K562 (cell line): ENCODE data around the gene C12orf60. TPM values are rescaled to one million over a fixed set of nuclear protein-coding genes. Genes with fewer than 3 reads are reported as not detected.
A peak's percentile ranks its signal among the peaks of the same experiment; 100 is the strongest.

ENCODE experiments used
- ATAC-seq: fragments of 200-7000 bp; cut with Tn5 transposase; 3 replicates; pipeline ENCODE4 v1.9.1; 2020; ENCODE audit warnings: moderate library complexity
- BruUV-seq: library from RNA; stranded (reverse); fragments of 400-500 nt; replicated peaks from 2 replicates; lab custom pipeline; 2021; lab: Mats Ljungman, UMichigan
- CTCF ChIA-PET: fragments of 300-600 bp; formaldehyde crosslinking; extraction: SDS; loops from one replicate; lab custom pipeline; 2021; ENCODE audit warnings: low intra/inter-chr PET ratio; lab: Yijun Ruan, JAX
- POLR2A ChIA-PET: fragments of 300-600, 350-650 bp; sonication (Branson Sonifier 250); formaldehyde crosslinking; extraction: SDS; loops from one replicate; lab custom pipeline; 2021; ENCODE audit warnings: antibody characterized with exemption, inconsistent platforms; lab: Yijun Ruan, JAX
- DNase-seq, 4 experiments: peaks; one replicate each; pipeline versions ENCODE4 v3.0.0 to v3.0.0-alpha.2; 2011 to 2018; ENCODE audit warnings: low spot score in 3 of 4, mixed read lengths in 3 of 4; ENCODE audit errors: extremely low read depth in 1 of 4
- FAIRE-seq: peaks from 2 replicates; lab custom pipeline; 2011; peaks lifted over from hg19 to GRCh38; lab: Jason Lieb, UNC
- H2AFZ ChIP-seq: 2 replicates; pipeline ENCODE4 v1.6.0; 2011; ENCODE audit warnings: low read depth, low read length, control low read depth, inconsistent platforms
- H3K27ac ChIP-seq: fragments of 200-600 bp; 3 replicates; pipeline ENCODE4 v1.8.0; 2011; ENCODE audit warnings: low read depth, mild to moderate bottlenecking, control low read depth, inconsistent platforms, low read length, moderate library complexity, mixed read lengths; ENCODE audit errors: extremely low read depth
- H3K27me3 ChIP-seq, 2 experiments: fragments of 300-600 bp in 1 of 2; 2 replicates in 1 of 2; 3 replicates in 1 of 2; pipeline versions ENCODE4 v1.6.0 to v1.8.0; 2011; ENCODE audit warnings: inconsistent platforms in 2 of 2, low read length in 2 of 2, mild to moderate bottlenecking in 1 of 2, mixed read lengths in 1 of 2, moderate library complexity in 1 of 2; ENCODE audit not compliant: control insufficient read depth in 2 of 2, insufficient read depth in 2 of 2
- H3K36me3 ChIP-seq: fragments of 300-600 bp; 3 replicates; pipeline ENCODE4 v1.8.0; 2011; ENCODE audit warnings: mild to moderate bottlenecking, low read length, inconsistent platforms; ENCODE audit not compliant: control insufficient read depth, insufficient read depth
- H3K4me1 ChIP-seq, 2 experiments: fragments of 200-600 bp in 1 of 2; replicated peaks in 1 of 2; 2 replicates in 1 of 2; 3 replicates in 1 of 2; pipeline versions ENCODE4 v1.5.1 to v1.8.0; 2011; ENCODE audit warnings: inconsistent platforms in 2 of 2, low read length in 2 of 2, mild to moderate bottlenecking in 1 of 2, mixed read lengths in 1 of 2, moderate library complexity in 1 of 2; ENCODE audit not compliant: control insufficient read depth in 2 of 2, insufficient read depth in 2 of 2
- H3K4me2 ChIP-seq: 2 replicates; pipeline ENCODE4 v1.6.1; 2011; ENCODE audit warnings: low read length, control low read depth, inconsistent platforms, mixed read lengths; ENCODE audit not compliant: insufficient read depth
- H3K4me3 ChIP-seq: fragments of 200-600 bp; sonication (generic), shearing (Covaris generic); 2 replicates; pipeline ENCODE4 v1.5.1; 2016; ENCODE audit warnings: control low read depth, inconsistent platforms
- H3K79me2 ChIP-seq: fragments of 200-600 bp; 3 replicates; pipeline ENCODE4 v1.8.0; 2011; ENCODE audit warnings: low read length, inconsistent platforms; ENCODE audit not compliant: control insufficient read depth, insufficient read depth
- H3K9ac ChIP-seq, 2 experiments: 2 replicates each; pipeline versions ENCODE4 v1.6.0 to v1.6.1; 2011; ENCODE audit warnings: low read depth in 2 of 2, low read length in 2 of 2, control low read depth in 1 of 2, inconsistent platforms in 1 of 2, mild to moderate bottlenecking in 1 of 2, mixed read lengths in 1 of 2; ENCODE audit not compliant: insufficient read depth in 1 of 2
- H3K9me1 ChIP-seq: one replicate; pipeline ENCODE4 v1.6.0; 2011; ENCODE audit warnings: inconsistent platforms, mild to moderate bottlenecking, low read length, moderate library complexity; ENCODE audit not compliant: control insufficient read depth, insufficient read depth
- H3K9me3 ChIP-seq: replicated peaks from 2 replicates; pipeline ENCODE4 v1.5.1; 2011; ENCODE audit warnings: low read depth, low read length, inconsistent platforms; ENCODE audit not compliant: control insufficient read depth, insufficient read depth
- H4K20me1 ChIP-seq: replicated peaks from 2 replicates; pipeline ENCODE4 v1.6.1; 2011; ENCODE audit warnings: low read length, inconsistent platforms, mixed read lengths; ENCODE audit not compliant: control insufficient read depth, insufficient read depth
- ERF ChIP-seq: fragments of 450-650 bp; formaldehyde crosslinking; IDR thresholded peaks from 2 replicates; pipeline ENCODE4 v1.4.0; 2020; ENCODE audit warnings: mild to moderate bottlenecking, mixed read lengths
- ETV6 ChIP-seq, 3 experiments: fragments of 150-350 bp in 1 of 3; sonication (generic) in 1 of 3; formaldehyde crosslinking in 1 of 3; IDR thresholded peaks; 2 replicates each; pipeline versions ENCODE4 v1.6.1 to v1.8.0; 2014 to 2022; ENCODE audit warnings: borderline replicate concordance in 2 of 3, low read depth in 2 of 3, antibody characterized with exemption in 1 of 3, low read length in 1 of 3, mild to moderate bottlenecking in 1 of 3, missing genetic modification reagents in 1 of 3
- LARP7 ChIP-seq: fragments of 450-650 bp; IDR thresholded peaks from 2 replicates; pipeline ENCODE4 v1.6.1; 2016
- NFYB ChIP-seq: IDR thresholded peaks from 2 replicates; pipeline ENCODE4 v1.6.1; 2011; ENCODE audit warnings: mild to moderate bottlenecking, moderate library complexity; ENCODE audit not compliant: insufficient read length; ENCODE audit errors: extremely low read depth
- RFX5 ChIP-seq: IDR thresholded peaks from 2 replicates; pipeline ENCODE4 v1.6.1; 2011; ENCODE audit warnings: low read depth, mild to moderate bottlenecking, improper control_type of control experiment, low read length
- SETDB1 ChIP-seq: IDR thresholded peaks from one replicate; pipeline ENCODE4 v1.6.1; 2012; ENCODE audit warnings: low read length, control low read depth, inconsistent platforms
- TEAD4 ChIP-seq, 2 experiments: sonication (generic) in 1 of 2; formaldehyde crosslinking in 1 of 2; IDR thresholded peaks; 2 replicates each; pipeline versions ENCODE4 v1.6.1 to v1.8.0; 2012 to 2022; ENCODE audit warnings: borderline replicate concordance in 1 of 2, inconsistent platforms in 1 of 2, low read length in 1 of 2, mild to moderate bottlenecking in 1 of 2, missing genetic modification reagents in 1 of 2
- TFAM ChIP-seq: fragments of 250-450 bp; sonication (Bioruptor Pico); conservative IDR thresholded peaks from 2 replicates; pipeline ENCODE4 v1.5.0; 2021; ENCODE audit warnings: mild to moderate bottlenecking, moderate library complexity
- TFAP4 ChIP-seq: sonication (generic); formaldehyde crosslinking; IDR thresholded peaks from 2 replicates; pipeline ENCODE4 v1.8.0; 2022; ENCODE audit warnings: missing genetic modification reagents, mild to moderate bottlenecking, moderate library complexity, borderline replicate concordance
- XRCC5 ChIP-seq: fragments of 200-400 bp; formaldehyde crosslinking; IDR thresholded peaks from 2 replicates; pipeline ENCODE4 v1.6.1; 2017; ENCODE audit warnings: low read depth, mild to moderate bottlenecking, low read length
- ZNF507 ChIP-seq: conservative IDR thresholded peaks from 2 replicates; pipeline ENCODE4 v1.6.1; 2017; ENCODE audit warnings: missing genetic modification characterization, missing compliant biosample characterization
- in situ Hi-C: fragments of 300-500 bp; cut with MboI; formaldehyde crosslinking; loops from 4 replicates; pipeline ENCODE4 v1.15.0; 2018; ENCODE audit warnings: inconsistent platforms, mixed read lengths
- intact Hi-C: fragments of 100-400 bp; cut with micrococcal nuclease; formaldehyde crosslinking; loops from 2 replicates; pipeline ENCODE4 v1.14.2; 2022
- polyA plus RNA-seq, 8 experiments: library from polyadenylated mRNA; depleted of rRNA in 4 of 8; stranded (reverse) in 5 of 8; unstranded in 3 of 8; fragments of >200 nt; fragmentation: Nextera tagmentation in 2 of 8; fragmentation: Illumina TruSeq in 1 of 8; extraction: Ambion mirVana in 2 of 8; extraction: Trizol in 1 of 8; gene quantifications; 2 replicates each; pipeline versions ENCODE4 v1.2.1 to v1.2.3, GENCODE V29; 2011 to 2014; ENCODE audit warnings: inconsistent platforms in 1 of 8, missing spikeins in 1 of 8
- total RNA-seq, 7 experiments: library from RNA; depleted of rRNA in 6 of 7; stranded (reverse); fragments of >200 nt in 6 of 7; fragmentation: Illumina TruSeq in 2 of 7; extraction: Trizol in 2 of 7; gene quantifications; 2 replicates each; pipeline versions ENCODE4 v1.2.1 to v1.2.3, GENCODE V29; 2011 to 2021; ENCODE audit warnings: low replicate concordance in 1 of 7

C12orf60 gene
- total and polyA plus RNA-seq, 9 of the 15 experiments (the other 6 are each of a cell fraction or from before 2014, with no cell fraction given): 0.41 to 4.4 (median 2.5) TPM

DNA sequence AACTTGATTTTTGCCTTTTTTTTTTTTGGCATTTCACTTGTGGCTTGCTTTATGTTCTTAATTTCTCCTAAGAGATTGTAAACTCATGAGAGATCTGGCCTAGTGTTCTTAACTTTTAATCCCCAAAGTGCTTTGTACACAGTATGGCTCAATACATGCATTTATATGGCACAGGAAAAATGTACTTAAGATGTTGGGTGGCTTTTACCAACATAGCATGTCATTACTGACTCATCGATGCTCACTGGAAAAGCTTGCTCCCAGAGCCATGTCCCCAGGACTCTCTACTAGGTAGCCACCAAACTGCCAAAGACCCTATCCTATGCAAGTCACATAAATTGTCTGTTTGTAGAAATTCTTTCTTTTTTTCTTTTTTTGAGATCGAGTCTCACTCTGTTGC, 23.6 kb downstream of the C12orf60 start (continued):
- TF ChIP-seq XRCC5 (no peak), LARP7 (no peak), ZNF507 (no peak), TFAM (CRISPR knock-in tag) (no peak), SETDB1 (no peak), TFAP4 (no peak)

- no peak overlapping the region for H3K27ac ChIP-seq
- no peaks in the 10 kb centered on the region for H3K9me3 ChIP-seq
- H2AFZ ChIP-seq: no peak overlapping the region
- in situ Hi-C loops (no loop called here), intact Hi-C loops (no loop called here)
- no peaks in the 10 kb centered on the region for H3K27me3 ChIP-seq
- H3K36me3 ChIP-seq: no peaks in the 10 kb centered on the region
- H3K9me1 ChIP-seq: no peaks in the 10 kb centered on the region
- no peaks in the 10 kb centered on the region for H4K20me1 ChIP-seq
- H3K4me1 ChIP-seq: no peaks in the 10 kb centered on the region
- TF ChIP-seq ETV6 (IDR thresholded peaks at IDR 0.05; ENCODE audit: borderline replicate concordance in 1 of 2, low read depth in 2 of 2, low read length in 1 of 2) (no peak), ETV6 (CRISPR knock-in tag; IDR thresholded peaks at IDR 0.05; ENCODE audit: borderline replicate concordance) (no peak), ERF (no peak), TEAD4 (IDR thresholded peaks at IDR 0.05; ENCODE audit: low read length) (no peak), TEAD4 (CRISPR knock-in tag; IDR thresholded peaks at IDR 0.05; ENCODE audit: borderline replicate concordance) (no peak), NFYB (peak; percentile 14), RFX5 (peak; percentile 71)
- no peak overlapping the region for H3K4me2 ChIP-seq
- ChIA-PET CTCF (no interaction called here), POLR2A (interaction anchor here (0.6 kb wide), 1 partner anchor 15 kb away, joined by 3 read pairs; the partner anchor contains the start of gene ART4)
- no peak for ATAC-seq
- no peaks in the 10 kb centered on the region for H3K79me2 ChIP-seq
- BruUV-seq: no TSS peak
- peak in 1 of 4 experiments; percentile 11 for DNase-seq
- FAIRE-seq: no peak
- H3K9ac ChIP-seq: no peak overlapping the region
- H3K4me3 ChIP-seq: no peak overlapping the region
Observed at GRCh38 chr12:14828892-14829291, 25.4 kb downstream of the C12orf60 start.
